Lower lobe of right lung (tissue), 2 donors: ENCODE results near the gene SPTAN1. TPM values are rescaled to one million over a fixed set of nuclear protein-coding genes. Genes with fewer than 3 reads are reported as not detected.
A peak's percentile ranks its signal among the peaks of the same experiment; 100 is the strongest.
"Not testable (repeated sequence)": the region's sequence is repeated elsewhere in the genome, so short reads cannot be mapped to it uniquely, and the experiment has no call there.

Experiments
- ATAC-seq, 2 donors: fragments of 200-7000 bp; cut with Tn5 transposase; one replicate each; pipeline ENCODE4 v1.9.1; 2020 to 2022; ENCODE audit warnings: mild to moderate bottlenecking in 2 of 2, moderate library complexity in 2 of 2
- DNase-seq: peaks from one replicate; pipeline ENCODE4 v3.0.0-alpha.2; 2020
- H3K27ac ChIP-seq: fragments of 200-600 bp; one replicate; pipeline ENCODE4 v1.8.0; 2022
- H3K27me3 ChIP-seq: fragments of 200-600 bp; one replicate; pipeline ENCODE4 v1.8.0; 2022; ENCODE audit warnings: low read depth
- H3K36me3 ChIP-seq: fragments of 200-600 bp; one replicate; pipeline ENCODE4 v1.8.0; 2022; ENCODE audit warnings: mild to moderate bottlenecking
- H3K4me1 ChIP-seq: fragments of 200-600 bp; one replicate; pipeline ENCODE4 v1.8.0; 2022
- H3K4me3 ChIP-seq: fragments of 200-600 bp; one replicate; pipeline ENCODE4 v1.8.0; 2022; ENCODE audit warnings: mild to moderate bottlenecking
- H3K9me3 ChIP-seq: fragments of 200-600 bp; one replicate; pipeline ENCODE4 v1.8.0; 2022
- intact Hi-C: fragments of 100-400 bp; cut with DNase I; formaldehyde crosslinking; loops from one replicate; pipeline ENCODE4 v1.11.0; 2022
- total RNA-seq: library from RNA; stranded (reverse); fragmentation: NEBNext Ultra II Directional; extraction: Animal tissue kit (Norgen Biotek cat#: 25700); gene quantifications from one replicate; pipeline ENCODE4 v1.2.1, GENCODE V29; 2021
- TF ChIP-seq, protein P1 (sequence below): fragments of 200-600 bp; IDR thresholded peaks from one replicate; pipeline ENCODE4 v1.8.0; 2022; ENCODE audit warnings: antibody characterized with exemption, mild to moderate bottlenecking
- donor health status: DM: no; HTN: yes; CAD: no; lungs with severe emphysema.

SPTAN1 gene
- total RNA-seq, 1 donor from 2014 or later: 305 TPM

DNA sequence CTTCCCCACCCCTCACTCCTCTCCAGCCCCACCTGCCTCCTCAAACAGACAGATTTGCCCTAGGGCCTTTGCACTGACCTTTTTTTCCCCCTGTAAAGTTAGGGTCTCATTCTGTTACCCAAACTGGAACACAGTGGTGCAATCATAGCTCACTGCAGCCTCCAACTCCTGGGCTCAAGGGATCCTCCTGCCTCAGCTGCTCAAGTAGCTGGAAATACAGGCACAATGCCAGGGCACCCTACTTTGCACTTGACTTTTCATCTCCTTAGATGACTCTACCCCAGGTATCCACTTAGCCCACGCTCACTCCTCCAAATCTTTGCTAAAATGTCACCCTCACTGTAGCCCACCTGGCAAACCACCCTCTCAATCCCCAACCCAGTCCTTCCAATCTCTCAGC, 102.1 kb downstream of the SPTAN1 start:
- DNase-seq (no peak), ATAC-seq (no peak)
- TF ChIP-seq, protein P1, sequence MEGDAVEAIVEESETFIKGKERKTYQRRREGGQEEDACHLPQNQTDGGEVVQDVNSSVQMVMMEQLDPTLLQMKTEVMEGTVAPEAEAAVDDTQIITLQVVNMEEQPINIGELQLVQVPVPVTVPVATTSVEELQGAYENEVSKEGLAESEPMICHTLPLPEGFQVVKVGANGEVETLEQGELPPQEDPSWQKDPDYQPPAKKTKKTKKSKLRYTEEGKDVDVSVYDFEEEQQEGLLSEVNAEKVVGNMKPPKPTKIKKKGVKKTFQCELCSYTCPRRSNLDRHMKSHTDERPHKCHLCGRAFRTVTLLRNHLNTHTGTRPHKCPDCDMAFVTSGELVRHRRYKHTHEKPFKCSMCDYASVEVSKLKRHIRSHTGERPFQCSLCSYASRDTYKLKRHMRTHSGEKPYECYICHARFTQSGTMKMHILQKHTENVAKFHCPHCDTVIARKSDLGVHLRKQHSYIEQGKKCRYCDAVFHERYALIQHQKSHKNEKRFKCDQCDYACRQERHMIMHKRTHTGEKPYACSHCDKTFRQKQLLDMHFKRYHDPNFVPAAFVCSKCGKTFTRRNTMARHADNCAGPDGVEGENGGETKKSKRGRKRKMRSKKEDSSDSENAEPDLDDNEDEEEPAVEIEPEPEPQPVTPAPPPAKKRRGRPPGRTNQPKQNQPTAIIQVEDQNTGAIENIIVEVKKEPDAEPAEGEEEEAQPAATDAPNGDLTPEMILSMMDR: no peak
- Histone ChIP-seq H3K4me3 (no peak overlapping the region), H3K36me3 (no peaks in the 10 kb centered on the region), H3K4me1 (no peaks in the 10 kb centered on the region), H3K27me3 (no peaks in the 10 kb centered on the region), H3K27ac (no peak overlapping the region), H3K9me3 (no peaks in the 10 kb centered on the region)
- intact Hi-C loops: no loop called here

DNA sequence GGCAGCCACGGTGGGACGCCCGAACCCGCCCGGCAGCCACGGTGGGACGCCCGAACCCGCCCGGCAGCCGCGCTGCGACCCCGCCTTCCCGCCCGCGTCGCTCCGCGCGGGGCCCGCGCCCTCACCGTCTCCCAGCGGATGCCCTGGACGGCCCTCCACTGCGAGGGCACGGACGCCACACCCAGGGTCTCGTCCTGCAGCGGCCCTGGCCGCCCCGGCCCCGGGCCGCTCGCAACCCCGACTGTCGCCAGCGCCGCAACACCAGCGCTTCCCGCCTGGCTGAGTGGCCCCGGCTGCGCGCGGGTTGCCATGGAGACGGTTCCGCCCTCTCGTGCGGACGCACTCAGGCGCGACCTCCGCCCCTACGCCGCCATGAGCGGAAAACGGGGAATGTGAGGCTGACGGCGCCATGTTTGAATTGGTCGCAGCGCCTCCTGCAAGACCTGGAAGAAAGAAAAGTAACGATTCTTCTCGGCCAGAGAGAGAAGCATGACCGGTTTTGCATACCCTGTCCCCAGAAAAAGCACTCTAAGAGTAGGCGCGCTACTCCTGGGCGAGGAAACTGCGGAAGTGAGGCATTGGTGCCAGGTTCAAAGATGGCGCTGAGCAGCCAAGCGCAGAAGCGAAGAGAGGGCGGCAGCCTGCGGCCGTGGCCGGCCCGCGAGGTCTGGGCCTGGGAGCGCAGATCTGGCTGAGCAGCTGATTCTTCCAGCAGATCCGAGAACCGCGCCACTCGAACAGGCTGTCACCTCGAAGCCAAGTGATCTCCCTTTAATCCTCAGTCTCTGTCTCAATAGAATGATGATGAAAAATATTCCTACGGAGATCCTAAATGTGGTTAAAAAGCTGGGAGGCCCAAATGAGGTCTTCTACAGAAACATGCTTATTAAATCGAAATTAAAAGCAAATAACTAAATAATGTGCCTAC, 104.3 kb downstream of the SPTAN1 start, which contains the start of gene DYNC2I2:
TSS of gene DYNC2I2 (minus strand) at position 432 of the 928 bp plus-strand sequence. CDS start at position 311, 121 bp downstream.
- DNase-seq (peak; percentile 98), ATAC-seq (peak; percentile 98 to 99)
- H3K4me1 ChIP-seq: no peaks in the 10 kb centered on the region
- intact Hi-C loops: no loop called here
- peak within 1 kb of the TSS; percentile 100 for H3K27ac ChIP-seq
- peak within 1 kb of the TSS; percentile 70 for H3K4me3 ChIP-seq
- TF ChIP-seq, protein P1: no peak
- no peaks in the 10 kb centered on the region for H3K9me3 ChIP-seq
- H3K36me3 ChIP-seq: no peaks in the 10 kb centered on the region
- H3K27me3 ChIP-seq: no peaks in the 10 kb centered on the region

DNA sequence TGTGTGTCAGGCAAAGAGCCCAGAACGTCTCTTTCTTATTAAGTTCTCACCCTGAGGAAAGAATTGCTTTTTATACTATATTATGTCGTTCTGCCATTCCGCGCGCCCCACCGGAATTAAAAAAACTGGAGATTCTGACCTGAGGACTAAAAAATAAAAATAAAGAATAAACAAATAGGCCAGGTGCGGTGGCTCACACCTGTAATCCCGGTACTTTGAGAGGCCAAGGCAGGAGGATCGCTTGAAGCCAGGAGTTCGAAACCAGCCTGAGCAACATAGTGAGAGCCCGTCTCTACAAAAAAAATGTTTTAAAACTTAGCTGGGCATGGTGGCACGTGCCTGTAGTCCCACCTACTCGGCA, 104.9 kb downstream of the SPTAN1 start:
- DNase-seq (no peak), ATAC-seq (no peak)
- H3K27ac ChIP-seq: peak overlapping the region; percentile 100
- TF ChIP-seq, protein P1: no peak
- H3K4me1 ChIP-seq: no peaks in the 10 kb centered on the region
- intact Hi-C loops: no loop called here
- no peaks in the 10 kb centered on the region for H3K27me3 ChIP-seq
- no peaks in the 10 kb centered on the region for H3K36me3 ChIP-seq
- no peaks in the 10 kb centered on the region for H3K9me3 ChIP-seq
- H3K4me3 ChIP-seq: peak overlapping the region; percentile 70

DNA sequence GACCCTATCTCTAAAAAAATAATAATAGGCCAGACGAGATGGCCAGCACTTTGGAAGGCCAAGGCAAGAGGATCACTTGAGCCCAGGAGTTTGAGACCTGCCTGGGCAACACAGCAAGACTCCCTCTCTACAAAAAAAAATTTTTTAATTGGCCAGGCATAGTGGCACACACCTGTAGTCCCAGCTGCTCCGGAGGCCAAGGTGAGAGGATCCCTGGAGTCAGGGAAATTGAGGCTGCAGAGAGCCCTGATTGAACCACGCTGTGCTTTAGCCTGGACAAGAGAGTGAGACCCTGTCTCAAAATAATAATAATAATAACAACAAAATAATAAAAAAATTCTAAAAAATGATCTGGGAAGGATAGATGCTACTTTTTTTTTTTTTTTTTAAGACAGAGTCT, 105.4 kb downstream of the SPTAN1 start:
- TF ChIP-seq, protein P1: no peak
- H3K4me1 ChIP-seq: no peaks in the 10 kb centered on the region
- H3K27ac ChIP-seq: no peak overlapping the region
- intact Hi-C loops: no loop called here
- H3K9me3 ChIP-seq: no peaks in the 10 kb centered on the region
- H3K4me3 ChIP-seq: no peak overlapping the region
- DNase-seq (no peak), ATAC-seq (no peak)
- H3K27me3 ChIP-seq: no peaks in the 10 kb centered on the region
- no peaks in the 10 kb centered on the region for H3K36me3 ChIP-seq

DNA sequence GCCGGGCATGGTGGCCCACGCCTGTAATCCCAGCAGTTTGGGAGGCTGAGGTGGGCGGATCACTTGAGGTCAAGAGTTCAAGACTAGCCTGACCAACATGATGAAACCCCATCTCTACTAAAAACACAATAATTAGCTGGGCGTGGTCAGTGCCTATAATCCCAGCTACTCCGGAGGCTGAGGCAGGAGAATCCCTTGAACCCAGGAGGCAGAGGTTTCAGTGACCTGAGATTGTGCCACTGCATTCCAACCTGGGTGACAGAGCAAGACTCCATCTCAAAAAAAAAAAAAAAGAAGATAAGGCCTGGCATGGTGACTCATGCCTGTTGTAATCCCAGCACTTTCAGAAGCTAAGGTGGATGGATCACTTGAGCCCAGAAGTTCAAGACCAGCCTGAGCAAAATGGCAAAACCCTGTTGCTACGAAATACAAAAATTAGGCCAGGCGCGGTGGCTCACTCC, 114.1 kb downstream of the SPTAN1 start:
- H3K4me3 ChIP-seq, intact Hi-C loops, H3K36me3 ChIP-seq, H3K9me3 ChIP-seq, DNase-seq, H3K4me1 ChIP-seq, H3K27ac ChIP-seq, H3K27me3 ChIP-seq, ATAC-seq: not testable (repeated sequence)

DNA sequence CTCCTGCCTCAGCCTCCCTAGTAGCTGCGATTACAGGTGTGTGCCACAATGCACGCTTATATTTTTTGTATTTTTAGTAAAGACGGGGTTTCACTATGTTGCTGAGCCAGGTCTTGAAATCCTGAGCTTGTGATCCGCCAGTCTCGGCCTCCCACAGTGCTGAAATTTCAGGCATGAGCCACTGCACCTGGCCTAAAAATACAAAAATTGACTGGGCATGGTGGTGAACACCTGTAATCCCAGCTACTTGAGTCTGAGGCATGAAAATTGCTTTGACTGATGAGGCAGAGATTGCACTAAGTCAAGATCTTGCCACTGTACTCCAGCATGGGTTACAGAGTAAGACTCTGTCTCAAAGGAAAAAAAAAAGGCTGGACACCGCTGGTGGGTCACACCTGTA, 117.4 kb downstream of the SPTAN1 start:
- Histone ChIP-seq H3K4me1 (no peaks in the 10 kb centered on the region), H3K4me3 (no peak overlapping the region), H3K27ac (no peak overlapping the region), H3K36me3 (no peaks in the 10 kb centered on the region), H3K9me3 (no peaks in the 10 kb centered on the region), H3K27me3 (no peaks in the 10 kb centered on the region)
- intact Hi-C loops: no loop called here
- DNase-seq (no peak), ATAC-seq (no peak)
- TF ChIP-seq, protein P1: no peak
